HCT116 (cell line): ENCODE results near the gene RIF1. TPM values are rescaled to one million over a fixed set of nuclear protein-coding genes. Genes with fewer than 3 reads are reported as not detected.

Source experiments
- ATAC-seq: fragments of 200-7000 bp; cut with Tn5 transposase; 2 replicates; pipeline ENCODE4 v1.9.1; 2020; ENCODE audit warnings: mild to moderate bottlenecking, moderate library complexity
- BruUV-seq: library from RNA; stranded (reverse); fragments of 400-500 nt; replicated peaks from 2 replicates; lab custom pipeline; 2021; lab: Mats Ljungman, UMichigan
- CTCF ChIA-PET: fragments of 300-600 bp; sonication (Branson Sonifier 250); formaldehyde crosslinking; loops from one replicate; lab custom pipeline; 2021; ENCODE audit warnings: antibody characterized with exemption; lab: Charles Lee
- POLR2A ChIA-PET: fragments of 300-600, 350-600 bp; sonication (Branson Sonifier 250); formaldehyde crosslinking; loops from one replicate; lab custom pipeline; 2021; ENCODE audit warnings: antibody characterized with exemption; lab: Charles Lee
- RAD21 ChIA-PET, 2 experiments: fragments of 300-600 bp; sonication (Branson Sonifier 250); formaldehyde crosslinking; loops; one replicate each; lab custom pipeline; 2023; ENCODE audit warnings: low total read pairs in 2 of 2; ENCODE audit not compliant: uncharacterized antibody in 2 of 2, unreplicated experiment in 2 of 2, low non-redundant PET in 1 of 2; lab: Charles Lee
- DNase-seq: peaks from one replicate; pipeline ENCODE4 v3.0.0-alpha.2; 2010; ENCODE audit warnings: low read depth, low spot score
- H2AFZ ChIP-seq: fragments of 200-600 bp; shearing (Covaris generic), sonication (generic); 2 replicates; pipeline ENCODE4 v1.6.1; 2017; ENCODE audit warnings: low read depth, mixed run types, mixed read lengths, antibody characterized with exemption, low read length; ENCODE audit not compliant: poor library complexity, severe bottlenecking
- H3K27ac ChIP-seq: 2 replicates; pipeline ENCODE4 v1.5.1; 2012; ENCODE audit warnings: low read depth, low read length
- H3K27me3 ChIP-seq: fragments of 200-600 bp; sonication (generic); 2 replicates; pipeline ENCODE4 v1.6.1; 2016; ENCODE audit warnings: mixed run types, low read length, mixed read lengths; ENCODE audit not compliant: insufficient read depth
- H3K36me3 ChIP-seq, 2 experiments: fragments of 200-500 bp in 1 of 2; fragments of 200-600 bp in 1 of 2; sonication (Bioruptor generic) in 1 of 2; sonication (generic) in 1 of 2; 2 replicates each; pipeline versions ENCODE4 v1.5.1 to v1.6.1; 2014 to 2016; ENCODE audit warnings: low read length in 2 of 2, inconsistent platforms in 1 of 2, mixed read lengths in 1 of 2, mixed run types in 1 of 2; ENCODE audit not compliant: insufficient read depth in 2 of 2, control insufficient read depth in 1 of 2
- H3K4me1 ChIP-seq, 2 experiments: fragments of 200-600 bp in 1 of 2; sonication (generic) in 1 of 2; 2 replicates each; pipeline versions ENCODE4 v1.5.1 to v1.6.1; 2012 to 2017; ENCODE audit warnings: low read length in 2 of 2, inconsistent platforms in 1 of 2, mild to moderate bottlenecking in 1 of 2, mixed read lengths in 1 of 2, mixed run types in 1 of 2, moderate library complexity in 1 of 2; ENCODE audit not compliant: insufficient read depth in 2 of 2, control insufficient read depth in 1 of 2
- H3K4me2 ChIP-seq: fragments of 200-600 bp; sonication (generic); 2 replicates; pipeline ENCODE4 v1.6.1; 2017; ENCODE audit warnings: mixed run types, low read length, mixed read lengths
- H3K4me3 ChIP-seq, 2 experiments: fragments of 200-600 bp in 1 of 2; sonication (generic) in 1 of 2; replicated peaks in 1 of 2; 2 replicates each; pipeline ENCODE4 v1.5.1; 2011 to 2016; ENCODE audit warnings: low read length in 2 of 2, control low read depth in 1 of 2, low read depth in 1 of 2, mild to moderate bottlenecking in 1 of 2, mixed read lengths in 1 of 2, mixed run types in 1 of 2
- H3K79me2 ChIP-seq: fragments of 200-600 bp; sonication (generic); 2 replicates; pipeline ENCODE4 v1.6.1; 2017; ENCODE audit warnings: mild to moderate bottlenecking, mixed run types, low read length, moderate library complexity, mixed read lengths; ENCODE audit not compliant: insufficient read depth
- H3K9ac ChIP-seq: fragments of 200-600 bp; sonication (generic); 2 replicates; pipeline ENCODE4 v1.6.1; 2016; ENCODE audit warnings: low read length, mixed read lengths
- H3K9me2 ChIP-seq: fragments of 200-600 bp; sonication (generic), shearing (Covaris generic); 2 replicates; pipeline ENCODE4 v1.6.1; 2017; ENCODE audit warnings: mixed run types, mild to moderate bottlenecking, moderate library complexity; ENCODE audit not compliant: insufficient read depth
- H3K9me3 ChIP-seq, 2 experiments: fragments of 200-500 bp in 1 of 2; fragments of 200-600 bp in 1 of 2; sonication (Bioruptor generic) in 1 of 2; sonication (generic) in 1 of 2; 2 replicates each; pipeline ENCODE4 v1.6.1; 2014 to 2017; ENCODE audit warnings: low read length in 2 of 2, mixed read lengths in 2 of 2, inconsistent platforms in 1 of 2, low read depth in 1 of 2, mild to moderate bottlenecking in 1 of 2, mixed run types in 1 of 2, moderate library complexity in 1 of 2; ENCODE audit not compliant: control insufficient read depth in 1 of 2, insufficient read depth in 1 of 2
- H4K20me1 ChIP-seq: fragments of 200-600 bp; sonication (generic), shearing (Covaris generic); 2 replicates; pipeline ENCODE4 v1.6.1; 2017; ENCODE audit warnings: mixed run types, mild to moderate bottlenecking, moderate library complexity; ENCODE audit not compliant: insufficient read depth
- ATF3 ChIP-seq: IDR thresholded peaks from 2 replicates; pipeline ENCODE4 v1.6.1; 2012
- CBX3 ChIP-seq: IDR thresholded peaks from 2 replicates; pipeline ENCODE4 v1.6.1; 2012; ENCODE audit warnings: low read depth
- CEBPB ChIP-seq: IDR thresholded peaks from 2 replicates; pipeline ENCODE4 v1.6.1; 2012; ENCODE audit warnings: low read depth
- CTCF ChIP-seq, 3 experiments: fragments of 200-600 bp in 1 of 3; sonication (generic) in 1 of 3; IDR thresholded peaks in 2 of 3; conservative IDR thresholded peaks in 1 of 3; 2 replicates each; pipeline ENCODE4 v1.5.1; 2012 to 2017; ENCODE audit warnings: low read depth in 2 of 3, low read length in 2 of 3, antibody characterized with exemption in 1 of 3, borderline replicate concordance in 1 of 3, control low read depth in 1 of 3, mild to moderate bottlenecking in 1 of 3, mixed read lengths in 1 of 3, mixed run types in 1 of 3, moderate library complexity in 1 of 3; ENCODE audit not compliant: insufficient read depth in 1 of 3
- ELF1 ChIP-seq: IDR thresholded peaks from 2 replicates; pipeline ENCODE4 v1.6.1; 2012; ENCODE audit warnings: low read depth, borderline replicate concordance
- EZH2 ChIP-seq: fragments of 200-600 bp; sonication (generic); IDR thresholded peaks from 2 replicates; pipeline ENCODE4 v1.6.1; 2017; ENCODE audit warnings: antibody characterized with exemption, mixed run types
- EZH2phosphoT487 ChIP-seq: fragments of 200-600 bp; IDR thresholded peaks from 2 replicates; pipeline ENCODE4 v1.6.1; 2018; ENCODE audit warnings: antibody characterized with exemption, borderline replicate concordance
- FOSL1 ChIP-seq: IDR thresholded peaks from 2 replicates; pipeline ENCODE4 v1.6.1; 2012; ENCODE audit warnings: low read depth
- JUND ChIP-seq: IDR thresholded peaks from 2 replicates; pipeline ENCODE4 v1.6.1; 2012
- MAX ChIP-seq: IDR thresholded peaks from 2 replicates; pipeline ENCODE4 v1.6.1; 2012
- POLR2A ChIP-seq: IDR thresholded peaks from 2 replicates; pipeline ENCODE4 v1.7.0; 2011; ENCODE audit warnings: borderline replicate concordance; ENCODE audit not compliant: insufficient read depth, insufficient read length; ENCODE audit errors: extremely low read depth
- RAD21 ChIP-seq: IDR thresholded peaks from 2 replicates; pipeline ENCODE4 v1.6.1; 2012; ENCODE audit warnings: low read depth, mild to moderate bottlenecking
- REST ChIP-seq: IDR thresholded peaks from 2 replicates; pipeline ENCODE4 v1.6.1; 2012; ENCODE audit warnings: low read depth
- SIN3A ChIP-seq: IDR thresholded peaks from 2 replicates; pipeline ENCODE4 v1.6.1; 2012; ENCODE audit warnings: low read depth
- SRF ChIP-seq: IDR thresholded peaks from 2 replicates; pipeline ENCODE4 v1.6.1; 2012; ENCODE audit warnings: low read depth
- TCF7L2 ChIP-seq: IDR thresholded peaks from 2 replicates; pipeline ENCODE4 v1.7.0; 2011; ENCODE audit warnings: borderline replicate concordance, inconsistent platforms; ENCODE audit not compliant: insufficient read depth, insufficient read length; ENCODE audit errors: extremely low read depth
- ZBTB33 ChIP-seq: IDR thresholded peaks from 2 replicates; pipeline ENCODE4 v1.6.1; 2011; ENCODE audit warnings: mild to moderate bottlenecking, low read length, moderate library complexity; ENCODE audit not compliant: insufficient replicate concordance; ENCODE audit errors: extremely low read depth
- ZFX ChIP-seq: fragments of 450-650 bp; IDR thresholded peaks from 2 replicates; pipeline ENCODE4 v1.6.1; 2017
- ZNF274 ChIP-seq: fragments of 200-500 bp; sonication (Bioruptor generic); IDR thresholded peaks from 2 replicates; pipeline ENCODE4 v1.6.1; 2014; ENCODE audit warnings: mild to moderate bottlenecking, low read depth, low read length, inconsistent platforms
- intact Hi-C: fragments of 100-400 bp; cut with micrococcal nuclease; formaldehyde crosslinking; loops from 2 replicates; pipeline ENCODE4 v1.10.0; 2022
- total RNA-seq: library from RNA; stranded (reverse); gene quantifications from one replicate; pipeline ENCODE4 v1.2.1, GENCODE V29; 2021; ENCODE audit not compliant: unreplicated experiment

RIF1 gene
- total RNA-seq, 1 experiment from 2014 or later: 48.0 TPM

GRCh38 chr2:151374436-151374835 is 35.3 kb upstream of the RIF1 start:
- ATAC-seq (no peak), DNase-seq (no peak)
- TF ChIP-seq MAX (no peak), EZH2phosphoT487 (no peak), ATF3 (no peak), CTCF (IDR thresholded peaks at IDR 0.05 in 2 of 3, conservative IDR thresholded peaks at IDR 0.05 in 1 of 3; ENCODE audit: borderline replicate concordance in 1 of 3, insufficient read depth in 1 of 3, low read depth in 2 of 3, low read length in 2 of 3) (no peak), POLR2A (no peak), ELF1 (no peak), SIN3A (no peak), JUND (no peak), ZBTB33 (no peak), ZNF274 (no peak), CBX3 (no peak), EZH2 (no peak), CEBPB (no peak), TCF7L2 (no peak), ZFX (no peak), SRF (no peak), REST (no peak), RAD21 (no peak), FOSL1 (no peak)
- no peaks in the 10 kb centered on the region for H3K36me3 ChIP-seq
- no peak overlapping the region for H3K9ac ChIP-seq
- no peak overlapping the region for H3K27ac ChIP-seq
- ChIA-PET RAD21 (no interaction called here), POLR2A (no interaction called here), CTCF (no interaction called here)
- no peaks in the 10 kb centered on the region for H3K9me2 ChIP-seq
- H3K79me2 ChIP-seq: no peaks in the 10 kb centered on the region
- no peak overlapping the region for H3K4me2 ChIP-seq
- H4K20me1 ChIP-seq: no peaks in the 10 kb centered on the region
- H3K4me1 ChIP-seq: no peaks in the 10 kb centered on the region
- H3K4me3 ChIP-seq: no peak overlapping the region
- no TSS peak for BruUV-seq
- H2AFZ ChIP-seq: no peak overlapping the region
- no peaks in the 10 kb centered on the region for H3K9me3 ChIP-seq
- H3K27me3 ChIP-seq: no peaks in the 10 kb centered on the region
- intact Hi-C loops: no loop called here
